ENCODE results near the gene KCTD19. TPM values are rescaled to one million over a fixed set of nuclear protein-coding genes. Genes with fewer than 3 reads are reported as not detected.
"Not testable (repeated sequence)": the region's sequence is repeated elsewhere in the genome, so short reads cannot be mapped to it uniquely, and the experiment has no call there.

The KCTD19 gene
- not detected for total RNA-seq
- long read RNA-seq: 0 reads

- DNase-seq (ENCODE audit: low spot score): no peak
Observed at GRCh38 chr16:67326472-67327309, at the start of gene KCTD19, which contains the start of gene LRRC36. Gene KCTD19 (minus strand): TSS chr16:67326741. CDS start chr16:67326707, 34 bp downstream. Gene LRRC36 (plus strand): TSS chr16:67326815. CDS start chr16:67326863, 48 bp downstream.

GRCh38 chr16:67376012-67376411 is 49.5 kb upstream of the KCTD19 start:
- intact Hi-C loops (cut with DNase I): loop anchor here (10.0 kb wide), 1 partner anchor 89 kb away; no protein-coding TSS in a partner anchor
- DNase-seq (ENCODE audit: low spot score): not testable (repeated sequence)

More at GRCh38 chr16:67326472-67327309, at the start of gene KCTD19, which contains the start of gene LRRC36:
- intact Hi-C loops (cut with DNase I): no loop called here

DNA sequence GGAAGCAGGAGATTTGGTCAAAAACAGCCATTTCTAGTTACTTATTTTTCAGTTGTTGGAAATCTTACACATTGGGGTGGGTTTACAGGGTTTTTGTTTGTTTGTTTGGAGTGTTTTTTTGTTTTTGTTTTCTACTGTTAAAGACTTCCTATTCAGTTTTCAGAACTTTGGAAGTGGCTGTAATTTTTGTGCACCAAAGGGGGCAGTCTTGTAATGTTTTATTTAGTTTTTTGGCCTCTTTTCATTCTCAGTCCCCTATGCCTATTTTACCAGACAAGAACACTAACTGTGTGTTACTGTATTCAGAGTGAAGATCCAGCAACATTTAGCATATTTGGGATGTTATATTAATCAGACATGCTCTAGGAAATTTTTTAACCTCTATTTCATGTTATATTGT is 46.1 kb upstream of the KCTD19 start:
- DNase-seq (ENCODE audit: low spot score): no peak
- intact Hi-C loops (cut with DNase I): loop anchor here (10.0 kb wide), 1 partner anchor 92 kb away; no protein-coding TSS in a partner anchor

DNA sequence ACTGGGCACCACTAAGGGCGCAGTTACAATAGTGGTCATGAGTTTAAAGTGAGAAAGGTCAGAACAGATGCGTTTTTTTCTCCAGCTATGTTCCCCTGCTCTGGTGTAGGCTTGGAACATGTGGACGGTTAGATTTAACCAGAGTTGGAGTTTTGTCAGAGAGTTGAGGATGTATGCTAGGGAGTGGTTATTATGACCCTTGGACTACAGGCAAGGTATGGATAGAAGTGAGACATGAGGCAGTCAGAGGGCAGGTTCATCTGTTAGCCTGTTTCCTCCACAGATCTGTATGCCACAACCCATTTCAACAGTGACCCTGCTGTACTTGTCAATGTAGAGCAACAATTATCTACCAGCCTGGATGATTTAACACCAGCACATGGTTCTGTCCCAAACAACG is 44.1 kb upstream of the KCTD19 start:
- DNase-seq (ENCODE audit: low spot score): no peak
- intact Hi-C loops (cut with DNase I): loop anchor here (10.0 kb wide), 1 partner anchor 94 kb away; no protein-coding TSS in a partner anchor

GRCh38 chr16:67364600-67365235 is 38.2 kb upstream of the KCTD19 start:
- DNase-seq (ENCODE audit: low spot score): no peak
- intact Hi-C loops (cut with DNase I): no loop called here

DNA sequence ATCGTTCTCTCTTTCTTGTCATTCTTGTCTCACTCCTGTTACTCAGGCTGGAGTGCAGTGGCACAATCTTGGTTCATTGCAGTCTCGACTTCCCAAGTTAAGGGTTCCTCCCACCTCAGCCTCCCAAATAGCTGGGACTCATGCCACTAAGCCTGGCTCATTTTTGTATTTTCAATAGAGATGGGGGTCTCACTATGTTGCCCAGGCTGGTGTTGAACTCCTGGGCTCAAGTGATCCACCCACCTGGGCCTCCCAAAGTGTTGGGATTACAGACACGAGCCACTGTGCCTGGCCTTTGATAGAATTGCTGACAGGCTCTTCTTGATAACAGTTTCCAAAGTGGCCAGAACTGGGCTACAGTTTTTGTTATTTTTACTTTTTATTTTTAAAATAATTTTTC is 34.5 kb upstream of the KCTD19 start:
- intact Hi-C loops (cut with DNase I): no loop called here
- DNase-seq (ENCODE audit: low spot score): no peak

DNA sequence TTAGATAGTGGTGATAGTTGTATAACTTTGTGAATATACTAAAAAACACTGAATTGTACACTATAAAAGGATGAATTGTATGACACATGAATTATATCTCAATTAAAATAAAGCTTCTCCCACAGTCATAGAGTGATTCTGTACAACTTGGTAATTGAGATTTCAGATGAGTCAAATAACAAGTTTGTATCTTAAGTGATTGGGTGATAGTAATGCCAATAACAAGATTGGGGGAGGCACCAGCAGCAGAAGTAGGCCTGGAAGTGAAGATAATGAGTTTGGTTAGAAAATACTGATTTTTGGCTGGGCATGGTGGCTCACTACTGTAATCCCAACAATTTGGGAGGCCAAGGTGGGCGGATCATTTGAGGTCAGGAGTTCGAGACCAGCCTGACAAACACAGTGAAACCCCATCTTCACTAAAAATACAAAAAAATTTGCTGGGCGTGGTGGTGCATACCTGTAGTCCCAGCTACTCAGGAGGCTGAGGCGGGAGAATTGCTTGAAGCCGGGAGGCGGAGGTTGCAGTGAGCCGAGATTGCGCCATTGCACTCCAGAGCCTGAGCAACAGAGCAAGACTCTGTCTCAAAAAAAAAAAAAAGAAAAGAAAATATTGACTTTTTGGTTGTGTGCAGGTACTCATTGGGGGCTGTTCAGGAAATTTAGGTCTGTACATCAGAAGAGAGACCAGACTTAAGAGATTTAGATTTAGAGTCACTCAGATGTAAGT is 33.2 kb upstream of the KCTD19 start:
- DNase-seq (ENCODE audit: low spot score); intact Hi-C loops (cut with DNase I): not testable (repeated sequence)

GRCh38 chr16:67357561-67357960 is 31.0 kb upstream of the KCTD19 start:
- DNase-seq (ENCODE audit: low spot score): no peak
- intact Hi-C loops (cut with DNase I): no loop called here

DNA sequence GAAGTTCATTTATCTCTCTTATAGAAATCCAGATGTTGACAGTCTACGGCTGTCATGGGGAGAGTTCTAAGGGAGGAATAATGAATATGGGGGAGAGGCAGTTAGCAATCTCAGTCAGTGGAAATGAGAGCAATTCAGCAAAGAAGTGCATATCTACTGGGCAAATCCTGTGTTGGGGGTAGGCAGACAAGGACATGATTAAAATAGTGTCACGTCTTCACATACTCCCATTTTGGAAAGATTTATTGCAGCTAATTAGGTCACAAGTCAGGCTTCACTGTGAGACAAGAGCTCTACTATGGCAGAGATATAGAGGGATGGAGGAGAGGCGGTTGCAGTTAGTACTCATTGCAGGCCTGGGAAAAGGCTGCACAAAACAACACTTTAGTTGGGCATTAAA is 29.9 kb upstream of the KCTD19 start:
- intact Hi-C loops (cut with DNase I): no loop called here
- no peak for DNase-seq (ENCODE audit: low spot score)

- intact Hi-C loops (cut with DNase I); DNase-seq (ENCODE audit: low spot score): not testable (repeated sequence)
Observed at GRCh38 chr16:67352463-67352862, 25.9 kb upstream of the KCTD19 start.

DNA sequence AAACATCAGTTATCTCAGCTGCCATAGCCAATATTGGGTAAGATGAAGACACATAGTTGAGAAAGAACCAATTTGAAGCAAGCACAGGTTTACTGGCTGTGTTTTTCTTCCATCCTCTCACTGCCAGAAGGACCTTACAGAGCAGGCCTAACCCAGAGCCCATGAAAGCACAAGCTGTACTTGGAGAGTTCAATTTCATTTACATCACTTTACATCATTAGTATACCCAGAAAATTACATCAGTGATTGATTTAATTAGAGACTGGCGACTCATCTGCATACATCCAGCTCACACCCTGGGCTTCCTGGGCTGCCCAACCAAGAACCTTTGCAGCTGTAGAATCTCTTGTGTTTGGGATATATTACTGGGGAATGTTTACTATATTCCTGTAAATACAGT is 23.8 kb upstream of the KCTD19 start:
- DNase-seq (ENCODE audit: low spot score): no peak
- intact Hi-C loops (cut with DNase I): no loop called here

DNA sequence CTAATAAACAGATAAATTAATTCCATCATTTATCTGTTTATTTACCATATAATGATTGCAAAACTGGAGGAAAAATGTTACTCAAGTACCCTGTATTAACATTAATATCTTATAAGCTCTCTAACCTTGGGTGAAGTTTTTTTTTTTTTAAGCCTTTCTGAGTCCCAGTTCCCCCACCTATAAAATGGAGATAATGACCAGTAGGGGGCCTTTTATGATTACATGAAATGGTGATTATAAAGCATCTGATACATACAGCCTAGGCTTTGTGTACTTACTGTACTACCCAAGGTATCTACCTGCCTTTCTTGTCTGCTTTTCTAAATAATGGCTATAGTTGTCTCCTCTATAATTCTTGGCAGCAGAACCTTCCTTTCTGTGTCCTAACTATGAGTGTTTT is 22.6 kb upstream of the KCTD19 start:
- no peak for DNase-seq (ENCODE audit: low spot score)
- intact Hi-C loops (cut with DNase I): no loop called here

DNA sequence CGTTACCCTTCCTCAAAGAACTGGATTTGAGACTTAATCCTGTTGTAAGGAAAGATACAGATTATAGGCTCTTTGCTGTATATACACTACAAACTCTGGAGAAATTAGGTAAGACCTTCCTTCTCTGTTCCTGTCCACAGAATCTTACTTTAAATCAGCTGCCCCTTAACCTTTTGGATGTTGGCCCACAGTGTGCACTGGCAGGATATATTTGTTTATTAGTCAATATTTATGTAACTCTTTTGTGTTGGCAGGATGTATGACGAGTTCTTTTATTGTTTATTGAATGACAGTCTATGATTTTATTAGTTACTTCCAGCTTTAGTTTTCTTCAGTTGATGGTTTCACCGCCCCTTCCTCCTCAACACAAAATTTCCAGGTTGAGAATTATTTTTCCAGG is 19.8 kb upstream of the KCTD19 start:
- intact Hi-C loops (cut with DNase I): no loop called here
- DNase-seq (ENCODE audit: low spot score): no peak

DNA sequence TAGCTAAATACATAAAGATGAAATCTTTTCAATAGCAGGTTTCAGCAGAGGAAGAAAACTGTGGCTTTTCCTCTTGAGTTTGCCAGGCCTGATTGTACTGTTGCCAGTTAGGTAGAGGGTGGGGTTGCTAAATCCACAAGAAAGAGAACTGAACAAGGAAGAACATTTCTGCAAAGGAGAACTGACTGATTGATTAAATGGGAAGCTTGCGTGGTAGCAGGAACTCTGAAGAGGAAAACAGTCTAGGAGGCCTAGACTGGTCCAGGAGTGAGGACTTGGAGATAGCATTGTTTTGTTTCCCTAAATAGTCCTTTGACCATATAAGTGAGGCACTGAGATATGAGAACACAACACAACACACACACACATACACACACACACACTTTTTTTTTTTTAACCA is 18.9 kb upstream of the KCTD19 start:
- DNase-seq (ENCODE audit: low spot score): no peak
- intact Hi-C loops (cut with DNase I): no loop called here

GRCh38 chr16:67342616-67343015 is 16.1 kb upstream of the KCTD19 start:
- intact Hi-C loops (cut with DNase I): no loop called here
- DNase-seq (ENCODE audit: low spot score): no peak

DNA sequence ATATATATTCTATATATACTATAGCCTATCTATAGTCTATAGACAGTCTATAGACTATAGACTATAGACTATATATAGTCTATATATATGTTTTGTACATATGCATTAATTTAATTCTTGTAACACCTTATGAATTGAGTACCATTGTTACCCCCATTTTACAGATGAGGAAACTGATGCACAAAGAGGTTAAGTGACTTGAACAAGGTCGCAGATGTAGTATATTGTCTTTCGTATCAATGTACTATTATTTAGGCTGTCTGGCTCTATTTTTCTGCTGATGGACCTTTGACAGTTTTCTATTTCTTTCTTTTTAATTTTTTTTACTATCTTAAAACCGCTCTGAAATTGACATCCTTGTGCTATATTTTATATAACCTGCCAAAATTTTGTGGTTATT is 14.7 kb upstream of the KCTD19 start:
- intact Hi-C loops (cut with DNase I): no loop called here
- no peak for DNase-seq (ENCODE audit: low spot score)

GRCh38 chr16:67339453-67339852 is 12.9 kb upstream of the KCTD19 start:
- intact Hi-C loops (cut with DNase I): no loop called here
- no peak for DNase-seq (ENCODE audit: low spot score)

- intact Hi-C loops (cut with DNase I): no loop called here
- DNase-seq (ENCODE audit: low spot score): no peak
Observed at GRCh38 chr16:67336648-67337047, 10.1 kb upstream of the KCTD19 start.

GRCh38 chr16:67336116-67336515 is 9.6 kb upstream of the KCTD19 start:
- no peak for DNase-seq (ENCODE audit: low spot score)

GRCh38 chr16:67333315-67333714 is 6.8 kb upstream of the KCTD19 start:
- DNase-seq (ENCODE audit: low spot score): no peak
- intact Hi-C loops (cut with DNase I): no loop called here

More at GRCh38 chr16:67336116-67336515, 9.6 kb upstream of the KCTD19 start:
- intact Hi-C loops (cut with DNase I): no loop called here
